Esophagus squamous epithelium (tissue), 4 donors: Measurements from ENCODE around the gene ADAMTSL1.

ENCODE experiments used
- CTCF ChIP-seq, 6 experiments: fragments of 450-650 bp in 4 of 6; fragments of 200-600 bp in 2 of 6; sonication (generic) in 2 of 6; IDR thresholded peaks; one replicate each; pipeline ENCODE4 v1.5.1; 2016 to 2019; ENCODE audit warnings: antibody characterized with exemption in 6 of 6, mild to moderate bottlenecking in 4 of 6, moderate library complexity in 4 of 6
- POLR2A ChIP-seq, 4 donors: fragments of 450-650 bp; IDR thresholded peaks; one replicate each; pipeline ENCODE4 v1.6.1; 2017; ENCODE audit warnings: antibody characterized with exemption in 4 of 4, mild to moderate bottlenecking in 4 of 4, moderate library complexity in 3 of 4

- TF ChIP-seq CTCF (IDR thresholded peaks at IDR 0.05) (no peak), POLR2A (IDR thresholded peaks at IDR 0.05) (no peak)
Observed at GRCh38 chr9:18433620-18434019, 40.3 kb upstream of the ADAMTSL1 start.
